Adrenal gland (tissue), 12 donors: ENCODE measurements around the gene S100A13. TPM values are rescaled to one million over a fixed set of nuclear protein-coding genes. Genes with fewer than 3 reads are reported as not detected.
A peak's percentile ranks its signal among the peaks of the same experiment; 100 is the strongest.
"Not testable (repeated sequence)": the region's sequence is repeated elsewhere in the genome, so short reads cannot be mapped to it uniquely, and the experiment has no call there.

Experiments used
- DNase-seq, 7 donors: peaks; one replicate each; pipeline ENCODE4 v3.0.0-alpha.2; 2019 to 2020
- H3K27ac ChIP-seq, 5 donors: fragments of 200-600 bp; sonication (generic) in 4 of 5; 1 replicate in 3 of 5; 2 replicates in 2 of 5; pipeline versions ENCODE4 v1.5.1 to v1.8.0; 2016 to 2020; ENCODE audit warnings: mild to moderate bottlenecking in 1 of 5
- H3K27me3 ChIP-seq: fragments of 200-600 bp; 2 replicates; pipeline ENCODE4 v1.8.0; 2021
- H3K36me3 ChIP-seq, 2 donors: fragments of 200-600 bp; replicated peaks in 1 of 2; 1 replicate in 1 of 2; 2 replicates in 1 of 2; pipeline versions ENCODE4 v1.5.1 to v1.8.0; 2018 to 2022
- H3K4me1 ChIP-seq, 2 donors: fragments of 200-600 bp; replicated peaks in 1 of 2; 1 replicate in 1 of 2; 2 replicates in 1 of 2; pipeline versions ENCODE4 v1.5.1 to v1.8.0; 2018 to 2021
- H3K4me3 ChIP-seq, 4 donors: fragments of 200-600 bp; sonication (generic) in 3 of 4; one replicate each; pipeline ENCODE4 v1.5.1; 2016 to 2018
- H3K9me3 ChIP-seq, 3 donors: fragments of 200-600 bp; sonication (generic) in 1 of 3; replicated peaks in 1 of 3; 1 replicate in 2 of 3; 2 replicates in 1 of 3; pipeline versions ENCODE4 v1.5.1 to v1.8.0; 2016 to 2021
- POLR2A ChIP-seq, 2 donors: fragments of 450-650 bp; IDR thresholded peaks; one replicate each; pipeline ENCODE4 v1.6.1; 2017; ENCODE audit warnings: antibody characterized with exemption in 2 of 2, mild to moderate bottlenecking in 2 of 2, moderate library complexity in 1 of 2
- WGBS, 4 donors: extraction: QIAGEN DNeasy Blood & Tissue Kit in 2 of 4; methylation state at CpG; one replicate each; pipeline versions ENCODE4 v1.1.5 to v1.1.7; 2013 to 2017; 5-methylcytosine and 5-hydroxymethylcytosine counted together
- intact Hi-C, 2 donors: fragments of 100-400 bp; cut with DNase I; formaldehyde crosslinking; loops; one replicate each; pipeline versions ENCODE4 v1.14.1 to v1.15.0; 2022 to 2023
- polyA plus RNA-seq, 3 donors: library from polyadenylated mRNA; stranded (reverse); fragments of 200-250 nt in 2 of 3; fragments of 350-450 nt in 1 of 3; fragmentation: Illumina TruSeq in 1 of 3; extraction: RNeasy Lipid Tissue Mini Kit (QIAGEN cat#74804) in 1 of 3; gene quantifications; one replicate each; pipeline ENCODE4 v1.2.3, GENCODE V29; 2013 to 2014
- total RNA-seq, 9 donors: library from RNA; depleted of rRNA in 4 of 9; stranded (reverse); fragments of >200 nt in 4 of 9; fragments of 120-200 nt in 1 of 9; fragmentation: NEBNext Ultra II Directional in 1 of 9; extraction: Animal tissue kit (Norgen Biotek cat#: 25700) in 1 of 9; gene quantifications; one replicate each; pipeline versions ENCODE4 v1.1.0 to v1.2.4, GENCODE V29; 2013 to 2023
- TF ChIP-seq, protein P1 (sequence below), 6 experiments: fragments of 450-650 bp in 4 of 6; fragments of 200-600 bp in 2 of 6; sonication (generic) in 1 of 6; IDR thresholded peaks; 1 replicate in 5 of 6; 2 replicates in 1 of 6; pipeline versions ENCODE4 v1.5.1 to v1.8.0; 2016 to 2021; ENCODE audit warnings: antibody characterized with exemption in 6 of 6, mild to moderate bottlenecking in 2 of 6, moderate library complexity in 1 of 6
- donor health status: healthy with polysubstance abuse.
- donor health status: Bipolar disorder and iron deficiency.
- donor health status: DM: yes; HTN: yes; CAD: no.
- donor health status: DM: no; HTN: no; CAD: no.
- donor health status: DM: no; HTN: no; CAD: no.
- donor health status: DM: yes; HTN: yes; CAD: no.

Gene S100A13
- total and polyA plus RNA-seq, 12 donors, result 57.6 to 289 (median 168) TPM

DNA sequence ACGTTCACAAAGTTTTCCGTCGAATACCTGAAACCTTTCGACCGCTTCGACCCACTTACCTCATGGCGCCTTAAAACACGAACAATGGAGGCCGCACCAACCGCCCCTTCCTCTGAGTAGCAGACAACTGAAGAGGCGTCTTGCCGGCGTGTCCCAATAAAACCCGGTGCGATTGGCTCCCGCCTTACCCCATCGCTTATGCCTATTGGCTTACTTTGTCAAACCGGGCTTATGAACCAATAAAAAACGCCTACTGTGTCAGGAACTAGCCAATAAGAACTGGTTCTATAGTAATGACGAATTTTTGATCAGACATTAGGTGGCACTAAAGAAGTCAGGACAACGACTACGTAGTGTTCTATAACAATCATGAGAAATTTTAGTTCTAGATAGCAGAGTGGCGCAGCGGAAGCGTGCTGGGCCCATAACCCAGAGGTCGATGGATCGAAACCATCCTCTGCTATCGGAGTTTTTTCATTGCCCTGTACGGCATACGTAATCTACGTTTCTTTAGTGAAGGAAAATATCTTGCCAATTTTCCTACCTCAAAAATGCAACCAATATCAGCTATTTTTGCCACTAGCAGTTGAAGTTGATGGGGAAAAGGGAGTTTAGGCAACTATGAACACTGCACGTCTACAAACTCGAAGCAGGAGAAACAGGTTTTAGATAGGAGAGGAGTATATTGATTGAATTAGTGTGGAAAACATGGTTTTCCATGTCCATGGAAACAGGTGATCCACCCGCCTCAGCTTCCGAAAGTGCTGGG, 43.7 kb upstream of the S100A13 start, which contains the start of gene ILF2:
Gene ILF2 (minus strand): TSS at position 135 of the 769 bp plus-strand sequence. CDS start 71 bp downstream, at position 64.
- Histone ChIP-seq H3K27ac (peak within 1 kb of the TSS; percentile 82 to 91 (median 88)), H3K9me3 (no peaks in the 10 kb centered on the region), H3K4me1 (peaks cover 10 to 13% of the 10 kb centered on the region in 2 donors), H3K27me3 (no peaks in the 10 kb centered on the region), H3K36me3 (peaks cover 0 to 37% of the 10 kb centered on the region in 2 donors), H3K4me3 (peak within 1 kb of the TSS in 3 of 4 donors; percentile 58 to 66 (median 66))
- WGBS, 4 donors, result 0 to 1% (median 0%) methylated on average over 35 of the region's 35 CpGs
- peak; percentile 97 to 100 (median 98) for DNase-seq
- intact Hi-C loops, result loop anchor here in 1 of 2 donors (10.0 kb wide), 1 partner anchor 104 kb away; the partner anchor contains the start of gene SLC27A3
- TF ChIP-seq, protein P1, sequence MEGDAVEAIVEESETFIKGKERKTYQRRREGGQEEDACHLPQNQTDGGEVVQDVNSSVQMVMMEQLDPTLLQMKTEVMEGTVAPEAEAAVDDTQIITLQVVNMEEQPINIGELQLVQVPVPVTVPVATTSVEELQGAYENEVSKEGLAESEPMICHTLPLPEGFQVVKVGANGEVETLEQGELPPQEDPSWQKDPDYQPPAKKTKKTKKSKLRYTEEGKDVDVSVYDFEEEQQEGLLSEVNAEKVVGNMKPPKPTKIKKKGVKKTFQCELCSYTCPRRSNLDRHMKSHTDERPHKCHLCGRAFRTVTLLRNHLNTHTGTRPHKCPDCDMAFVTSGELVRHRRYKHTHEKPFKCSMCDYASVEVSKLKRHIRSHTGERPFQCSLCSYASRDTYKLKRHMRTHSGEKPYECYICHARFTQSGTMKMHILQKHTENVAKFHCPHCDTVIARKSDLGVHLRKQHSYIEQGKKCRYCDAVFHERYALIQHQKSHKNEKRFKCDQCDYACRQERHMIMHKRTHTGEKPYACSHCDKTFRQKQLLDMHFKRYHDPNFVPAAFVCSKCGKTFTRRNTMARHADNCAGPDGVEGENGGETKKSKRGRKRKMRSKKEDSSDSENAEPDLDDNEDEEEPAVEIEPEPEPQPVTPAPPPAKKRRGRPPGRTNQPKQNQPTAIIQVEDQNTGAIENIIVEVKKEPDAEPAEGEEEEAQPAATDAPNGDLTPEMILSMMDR (IDR thresholded peaks at IDR 0.05), result peak in 1 of 6 experiments; percentile 4
- TF ChIP-seq POLR2A (IDR thresholded peaks at IDR 0.05), result peak; percentile 66 to 95

DNA sequence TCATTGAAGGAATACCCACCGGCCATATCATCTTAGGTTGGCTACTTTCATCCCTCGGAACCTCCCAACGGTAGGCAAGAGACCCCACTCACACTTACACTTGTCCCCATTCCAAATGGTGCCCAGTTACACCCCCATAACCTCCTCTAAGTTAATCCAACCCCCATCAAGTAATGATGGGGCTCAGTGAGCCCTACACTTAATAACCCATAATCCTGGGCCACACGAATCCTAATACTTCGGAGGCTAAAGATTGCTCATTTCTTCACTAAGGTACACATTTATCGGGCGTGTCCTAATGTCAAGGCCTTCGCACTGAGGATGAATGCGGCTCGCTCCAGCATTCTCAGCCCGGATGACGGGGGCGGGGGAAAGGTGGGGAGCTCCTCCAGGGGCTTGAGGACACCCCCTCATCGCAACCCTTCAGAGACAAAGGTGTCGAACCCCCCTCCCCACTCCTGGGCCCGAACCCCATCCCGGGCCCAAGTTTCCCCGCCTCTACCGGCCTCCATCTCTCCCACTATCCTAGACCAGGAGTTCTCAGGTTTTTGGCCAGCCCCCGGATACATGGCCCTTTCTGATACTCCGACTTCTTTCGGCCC, 43.1 kb upstream of the S100A13 start:
- Histone ChIP-seq H3K4me3 (peak overlapping the region in 3 of 4 donors; percentile 58 to 66 (median 66)), H3K27me3 (no peaks in the 10 kb centered on the region), H3K27ac (peak overlapping the region; percentile 70 to 88 (median 77)), H3K36me3 (peaks cover 0 to 43% of the 10 kb centered on the region in 2 donors), H3K9me3 (no peaks in the 10 kb centered on the region), H3K4me1 (peaks cover 10 to 13% of the 10 kb centered on the region in 2 donors)
- 0 to 2% (median 2%) methylated on average over 21 to 22 of the region's 22 CpGs for WGBS, 4 donors
- intact Hi-C loops, result loop anchor here in 1 of 2 donors (10.0 kb wide), 1 partner anchor 104 kb away; the partner anchor contains the start of gene SLC27A3
- TF ChIP-seq, protein P1 (IDR thresholded peaks at IDR 0.05), result no peak
- TF ChIP-seq POLR2A (IDR thresholded peaks at IDR 0.05), result no peak
- DNase-seq, result peak in 2 of 7 donors; percentile 37 to 51

DNA sequence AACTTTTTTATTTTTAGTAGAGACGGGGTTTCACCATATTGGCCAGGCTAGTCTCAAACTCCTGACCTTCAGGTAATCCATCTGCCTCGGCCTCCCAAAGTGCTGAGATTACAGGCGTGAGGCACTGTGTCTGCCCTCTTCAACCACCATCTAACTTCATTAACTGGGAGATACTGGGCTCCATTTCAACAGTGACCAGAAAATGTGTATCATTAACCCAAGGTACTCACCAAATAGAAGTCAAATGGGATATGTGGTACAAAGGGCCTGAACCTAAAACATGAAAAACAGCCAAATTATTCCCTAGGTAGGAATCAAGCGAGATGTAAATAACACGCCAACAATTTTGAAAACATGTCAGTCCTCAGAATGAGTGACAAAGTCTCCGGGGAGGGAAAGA, 42.3 kb upstream of the S100A13 start:
- TF ChIP-seq POLR2A (IDR thresholded peaks at IDR 0.05), result no peak
- TF ChIP-seq, protein P1 (IDR thresholded peaks at IDR 0.05), result no peak
- no peaks in the 10 kb centered on the region for H3K27me3 ChIP-seq
- WGBS, 4 donors, result 70 to 77% (median 76%) methylated on average over 6 of the region's 6 CpGs
- H3K9me3 ChIP-seq, result no peaks in the 10 kb centered on the region
- peak overlapping the region in 1 of 4 donors; percentile 66 for H3K4me3 ChIP-seq
- peaks cover 0 to 51% of the 10 kb centered on the region in 2 donors for H3K36me3 ChIP-seq
- intact Hi-C loops, result loop anchor here in 1 of 2 donors (10.0 kb wide), 2 partner anchors 95 to 105 kb away; partner anchors contain the start of gene SLC27A3
- no peak for DNase-seq
- H3K27ac ChIP-seq, result peak overlapping the region in 1 of 5 donors; percentile 85
- H3K4me1 ChIP-seq, result peaks cover 10 to 13% of the 10 kb centered on the region in 2 donors

DNA sequence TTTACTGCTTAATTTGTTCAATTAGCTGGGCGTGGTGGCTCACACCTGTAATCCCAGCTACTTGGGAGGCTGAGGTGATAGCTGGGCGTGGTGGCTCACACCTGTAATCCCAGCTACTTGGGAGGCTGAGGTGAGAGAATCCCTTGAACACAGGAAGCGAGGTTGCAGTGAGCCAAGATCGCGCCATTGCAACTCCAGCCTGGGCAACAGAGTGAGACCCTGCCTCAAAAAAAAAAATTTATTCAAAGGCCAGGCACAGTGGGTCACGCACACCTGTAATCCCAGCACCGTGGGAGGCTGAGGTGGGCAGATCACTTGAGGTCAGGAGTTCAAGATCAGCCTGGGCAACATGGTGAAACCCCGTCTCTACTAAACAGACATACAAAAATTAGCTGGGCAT, 41.4 kb upstream of the S100A13 start:
- not testable (repeated sequence) for H3K27me3 ChIP-seq, H3K4me3 ChIP-seq, H3K27ac ChIP-seq, H3K9me3 ChIP-seq
- peak in 1 of 7 donors; percentile 11 for DNase-seq
- WGBS, 4 donors, result 90 to 95% (median 94%) methylated on average over 8 of the region's 8 CpGs
- Histone ChIP-seq H3K36me3 (peaks cover 0 to 60% of the 10 kb centered on the region in 2 donors), H3K4me1 (peaks cover 10 to 13% of the 10 kb centered on the region in 2 donors)
- intact Hi-C loops, result loop anchor here in 1 of 2 donors (10.0 kb wide), 1 partner anchor 94 kb away; no protein-coding TSS in a partner anchor
